Lung (tissue), 12 donors: Measurements from ENCODE around the gene SLCO2A1. TPM values are rescaled to one million over a fixed set of nuclear protein-coding genes. Genes with fewer than 3 reads are reported as not detected.

ENCODE experiments used
- ATAC-seq: fragments of 200-7000 bp; cut with Tn5 transposase; one replicate; pipeline ENCODE4 v1.9.1; 2020; ENCODE audit warnings: moderate number of reproducible peaks; ENCODE audit not compliant: insufficient read depth, low FRiP score
- DNase-seq, 3 donors: peaks; one replicate each; pipeline ENCODE4 v3.0.0-alpha.2; 2013 to 2017
- H3K27ac ChIP-seq, 2 donors: one replicate each; pipeline ENCODE4 v1.5.1; 2013; ENCODE audit warnings: mild to moderate bottlenecking in 2 of 2, moderate library complexity in 2 of 2, control low read depth in 1 of 2, inconsistent platforms in 1 of 2, low read depth in 1 of 2, low read length in 1 of 2
- H3K27me3 ChIP-seq, 3 donors: one replicate each; pipeline ENCODE4 v1.5.1; 2013; ENCODE audit warnings: low read length in 2 of 3; ENCODE audit not compliant: control insufficient read depth in 3 of 3, insufficient read depth in 3 of 3
- H3K36me3 ChIP-seq, 4 donors: one replicate each; pipeline ENCODE4 v1.5.1; 2013; ENCODE audit warnings: low read length in 4 of 4, mild to moderate bottlenecking in 1 of 4, moderate library complexity in 1 of 4; ENCODE audit not compliant: control insufficient read depth in 4 of 4, insufficient read depth in 4 of 4
- H3K4me1 ChIP-seq, 5 donors: one replicate each; pipeline ENCODE4 v1.5.1; 2013; ENCODE audit warnings: low read length in 5 of 5, mild to moderate bottlenecking in 2 of 5, moderate library complexity in 1 of 5; ENCODE audit not compliant: control insufficient read depth in 5 of 5, insufficient read depth in 5 of 5
- H3K4me3 ChIP-seq: one replicate; pipeline ENCODE4 v1.5.1; 2013; ENCODE audit warnings: mild to moderate bottlenecking, control low read depth, moderate library complexity
- H3K9ac ChIP-seq, 2 donors: one replicate each; pipeline ENCODE4 v1.5.1; 2013; ENCODE audit warnings: low read length in 2 of 2, control low read depth in 1 of 2; ENCODE audit not compliant: insufficient read depth in 1 of 2
- H3K9me3 ChIP-seq, 4 donors: one replicate each; pipeline ENCODE4 v1.5.1; 2013; ENCODE audit warnings: low read length in 3 of 4, mild to moderate bottlenecking in 1 of 4, moderate library complexity in 1 of 4; ENCODE audit not compliant: control insufficient read depth in 4 of 4, insufficient read depth in 3 of 4
- WGBS, 2 donors: extraction: QIAGEN DNeasy Blood & Tissue Kit; methylation state at CpG; one replicate each; pipeline ENCODE4 v1.1.7; 2013; 5-methylcytosine and 5-hydroxymethylcytosine counted together
- polyA plus RNA-seq, 2 donors: library from polyadenylated mRNA; stranded (reverse); fragments of 200-250 nt; gene quantifications; one replicate each; pipeline ENCODE4 v1.2.1, GENCODE V29; 2013
- total RNA-seq, 2 donors: library from RNA; depleted of rRNA in 1 of 2; stranded (reverse); fragments of >200 nt in 1 of 2; gene quantifications; one replicate each; pipeline ENCODE4 v1.2.1, GENCODE V29; 2014 to 2021
- TF ChIP-seq, protein P1 (sequence below): IDR thresholded peaks from 2 replicates; pipeline ENCODE4 v1.5.1; 2012; ENCODE audit warnings: mild to moderate bottlenecking; ENCODE audit errors: control extremely low read depth, extremely low read depth
- donor health status: control.
- donor health status: control.
- donor health status: Bipolar disorder and iron deficiency.
- donor health status: healthy.
- donor health status: DM: yes; HTN: yes; CAD: no.

Gene SLCO2A1
- total and polyA plus RNA-seq, 4 donors: 27.2 to 131 (median 42.7) TPM

DNA sequence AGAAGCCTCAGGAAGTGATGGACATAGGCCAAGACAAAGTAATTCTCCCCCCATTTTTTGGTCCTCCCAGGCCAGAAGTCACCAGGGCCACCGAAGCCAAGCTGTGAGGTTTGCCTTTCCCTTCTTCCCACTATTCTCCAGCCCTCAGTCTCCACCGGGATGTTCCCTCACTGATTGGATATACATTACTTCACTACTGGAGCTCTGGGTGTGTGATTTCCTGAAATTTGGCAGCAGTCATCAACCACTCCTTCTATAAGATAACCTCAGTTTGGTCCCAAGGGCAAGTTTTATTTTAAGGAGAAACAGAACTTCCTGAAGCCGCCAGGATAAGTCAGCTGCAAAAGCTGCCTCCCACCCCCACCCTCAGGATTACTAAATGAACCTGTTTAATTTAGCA, 11.3 kb downstream of the SLCO2A1 start:
- H3K4me1 ChIP-seq: peaks cover 0 to 5% (median 3%) of the 10 kb centered on the region in 5 donors
- H3K27me3 ChIP-seq: no peaks in the 10 kb centered on the region
- ATAC-seq: no peak
- no peak overlapping the region for H3K9ac ChIP-seq
- no peaks in the 10 kb centered on the region for H3K36me3 ChIP-seq
- 59 to 66% methylated on average over 3 of the region's 3 CpGs for WGBS, 2 donors
- DNase-seq: peak in 1 of 3 donors; percentile 44
- TF ChIP-seq, protein P1, sequence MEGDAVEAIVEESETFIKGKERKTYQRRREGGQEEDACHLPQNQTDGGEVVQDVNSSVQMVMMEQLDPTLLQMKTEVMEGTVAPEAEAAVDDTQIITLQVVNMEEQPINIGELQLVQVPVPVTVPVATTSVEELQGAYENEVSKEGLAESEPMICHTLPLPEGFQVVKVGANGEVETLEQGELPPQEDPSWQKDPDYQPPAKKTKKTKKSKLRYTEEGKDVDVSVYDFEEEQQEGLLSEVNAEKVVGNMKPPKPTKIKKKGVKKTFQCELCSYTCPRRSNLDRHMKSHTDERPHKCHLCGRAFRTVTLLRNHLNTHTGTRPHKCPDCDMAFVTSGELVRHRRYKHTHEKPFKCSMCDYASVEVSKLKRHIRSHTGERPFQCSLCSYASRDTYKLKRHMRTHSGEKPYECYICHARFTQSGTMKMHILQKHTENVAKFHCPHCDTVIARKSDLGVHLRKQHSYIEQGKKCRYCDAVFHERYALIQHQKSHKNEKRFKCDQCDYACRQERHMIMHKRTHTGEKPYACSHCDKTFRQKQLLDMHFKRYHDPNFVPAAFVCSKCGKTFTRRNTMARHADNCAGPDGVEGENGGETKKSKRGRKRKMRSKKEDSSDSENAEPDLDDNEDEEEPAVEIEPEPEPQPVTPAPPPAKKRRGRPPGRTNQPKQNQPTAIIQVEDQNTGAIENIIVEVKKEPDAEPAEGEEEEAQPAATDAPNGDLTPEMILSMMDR: no peak
- H3K27ac ChIP-seq: no peak overlapping the region
- H3K4me3 ChIP-seq: no peak overlapping the region
- H3K9me3 ChIP-seq: peaks cover 0 to 2% (median 0%) of the 10 kb centered on the region in 4 donors

DNA sequence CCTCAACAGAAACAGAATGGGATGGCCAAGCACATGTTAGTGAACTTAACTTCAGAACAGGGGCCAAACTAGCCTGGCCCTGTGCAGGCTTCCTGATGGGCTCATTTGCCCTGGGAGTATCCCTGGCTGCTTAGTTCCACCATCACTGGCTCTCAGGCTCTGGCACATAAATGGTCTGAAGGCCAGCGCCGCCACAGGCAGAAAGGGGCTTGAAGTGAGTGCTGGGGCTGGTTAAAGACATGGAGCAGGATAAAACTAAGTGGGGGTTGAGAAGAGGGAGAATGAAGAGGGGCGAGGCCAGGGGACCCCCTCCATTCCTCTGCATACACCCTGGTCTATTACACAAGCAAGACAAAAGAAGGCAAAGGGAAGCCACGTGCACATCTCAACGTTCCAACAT, 12.2 kb downstream of the SLCO2A1 start:
- H3K9me3 ChIP-seq: peaks cover 0 to 2% (median 0%) of the 10 kb centered on the region in 4 donors
- peaks cover 0 to 8% (median 3%) of the 10 kb centered on the region in 5 donors for H3K4me1 ChIP-seq
- TF ChIP-seq, protein P1: no peak
- H3K4me3 ChIP-seq: no peak overlapping the region
- no peak overlapping the region for H3K9ac ChIP-seq
- ATAC-seq (no peak), DNase-seq (no peak)
- no peak overlapping the region for H3K27ac ChIP-seq
- no peaks in the 10 kb centered on the region for H3K36me3 ChIP-seq
- 89 to 98% methylated on average over 5 of the region's 5 CpGs for WGBS, 2 donors
- no peaks in the 10 kb centered on the region for H3K27me3 ChIP-seq

DNA sequence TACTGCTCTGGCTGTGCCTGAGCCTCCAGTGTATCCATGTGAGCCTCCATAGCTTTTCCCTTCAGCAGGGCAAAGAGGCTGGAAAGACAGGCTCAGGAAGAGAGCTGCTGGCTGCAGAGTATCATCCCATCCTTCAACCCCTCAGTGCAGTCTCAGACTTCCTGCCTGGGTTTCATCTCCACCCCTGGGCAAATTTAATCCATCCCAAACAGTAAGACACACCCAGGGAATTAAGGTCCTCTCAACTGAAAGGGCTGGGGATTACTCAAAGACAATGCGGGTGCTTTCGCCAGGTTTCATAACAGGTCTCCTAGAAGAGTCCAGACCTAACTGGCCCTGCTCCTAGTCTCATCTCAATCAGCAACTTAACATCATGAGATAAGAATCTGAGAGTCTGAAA, 15.5 kb downstream of the SLCO2A1 start:
- 95 to 96% methylated on average over 2 of the region's 2 CpGs for WGBS, 2 donors
- ATAC-seq: no peak
- TF ChIP-seq, protein P1: no peak
- Histone ChIP-seq H3K4me3 (no peak overlapping the region), H3K27me3 (no peaks in the 10 kb centered on the region), H3K9me3 (peaks cover 0 to 2% (median 0%) of the 10 kb centered on the region in 4 donors), H3K27ac (peak overlapping the region in 1 of 2 donors; percentile 13), H3K9ac (no peak overlapping the region), H3K4me1 (peaks cover 0 to 10% (median 3%) of the 10 kb centered on the region in 5 donors), H3K36me3 (no peaks in the 10 kb centered on the region)
- DNase-seq: no peak

DNA sequence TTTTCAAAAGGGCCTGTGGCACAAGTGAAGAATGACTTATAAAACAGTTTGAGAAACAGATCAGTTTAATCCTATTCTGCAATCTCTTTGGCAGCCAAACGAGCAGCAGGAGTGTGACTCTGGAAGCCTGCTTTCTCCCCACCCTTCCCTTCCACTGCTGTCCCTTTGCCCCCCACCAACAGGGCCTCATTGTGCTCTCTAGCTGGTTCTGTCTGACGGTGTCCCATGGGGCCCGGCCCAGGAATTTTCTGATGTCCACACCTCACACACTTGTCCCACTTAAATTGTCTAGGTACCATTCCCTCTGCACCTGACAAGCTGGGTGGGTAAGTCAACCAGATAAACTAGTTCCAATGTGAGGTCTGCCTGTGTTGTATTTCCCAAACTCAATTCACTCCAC, 16.4 kb downstream of the SLCO2A1 start:
- peaks cover 0 to 10% (median 0%) of the 10 kb centered on the region in 5 donors for H3K4me1 ChIP-seq
- H3K27ac ChIP-seq: no peak overlapping the region
- H3K9ac ChIP-seq: no peak overlapping the region
- ATAC-seq (no peak), DNase-seq (no peak)
- TF ChIP-seq, protein P1: no peak
- H3K4me3 ChIP-seq: no peak overlapping the region
- WGBS, 2 donors: 75 to 81% methylated on average over 3 of the region's 3 CpGs
- H3K9me3 ChIP-seq: peaks cover 0 to 2% (median 0%) of the 10 kb centered on the region in 4 donors
- H3K36me3 ChIP-seq: no peaks in the 10 kb centered on the region
- no peaks in the 10 kb centered on the region for H3K27me3 ChIP-seq
